H7 (cell line): ENCODE data around the gene LAMTOR3. TPM values are rescaled to one million over a fixed set of nuclear protein-coding genes. Genes with fewer than 3 reads are reported as not detected.

ENCODE experiments used
- DNase-seq: peaks from one replicate; pipeline ENCODE4 v3.0.0; 2012
- H3K27me3 ChIP-seq: 2 replicates; pipeline ENCODE4 v1.6.0; 2011; ENCODE audit warnings: mild to moderate bottlenecking, low read length; ENCODE audit not compliant: control insufficient read depth, insufficient read depth
- H3K36me3 ChIP-seq: replicated peaks from 2 replicates; pipeline ENCODE4 v1.5.1; 2011; ENCODE audit warnings: low read length; ENCODE audit not compliant: control insufficient read depth, insufficient read depth
- H3K4me3 ChIP-seq: 2 replicates; pipeline ENCODE4 v1.5.1; 2011; ENCODE audit warnings: low read depth, mild to moderate bottlenecking, control low read depth, low read length, moderate library complexity; ENCODE audit not compliant: insufficient read depth
- total RNA-seq: library from RNA; depleted of rRNA; stranded (reverse); fragments of >200 nt; shearing (Covaris generic); gene quantifications from 2 replicates; pipeline ENCODE4 v1.2.3, GENCODE V29; 2014; rRNA removed

LAMTOR3 gene, protein sequence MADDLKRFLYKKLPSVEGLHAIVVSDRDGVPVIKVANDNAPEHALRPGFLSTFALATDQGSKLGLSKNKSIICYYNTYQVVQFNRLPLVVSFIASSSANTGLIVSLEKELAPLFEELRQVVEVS
- total RNA-seq: 32.2 and 32.9 TPM in 2 replicates

- Histone ChIP-seq H3K36me3 (no peaks in the 10 kb centered on the region), H3K4me3 (peak within 1 kb of the TSS; percentile 66), H3K27me3 (no peaks in the 10 kb centered on the region)
- DNase-seq: peak; percentile 91
These were observed at the start of gene LAMTOR3 for GRCh38 chr4:99894161-99894997. LAMTOR3 (minus strand) TSS chr4:99894427; CDS start chr4:99893963, 464 bp downstream.

DNA sequence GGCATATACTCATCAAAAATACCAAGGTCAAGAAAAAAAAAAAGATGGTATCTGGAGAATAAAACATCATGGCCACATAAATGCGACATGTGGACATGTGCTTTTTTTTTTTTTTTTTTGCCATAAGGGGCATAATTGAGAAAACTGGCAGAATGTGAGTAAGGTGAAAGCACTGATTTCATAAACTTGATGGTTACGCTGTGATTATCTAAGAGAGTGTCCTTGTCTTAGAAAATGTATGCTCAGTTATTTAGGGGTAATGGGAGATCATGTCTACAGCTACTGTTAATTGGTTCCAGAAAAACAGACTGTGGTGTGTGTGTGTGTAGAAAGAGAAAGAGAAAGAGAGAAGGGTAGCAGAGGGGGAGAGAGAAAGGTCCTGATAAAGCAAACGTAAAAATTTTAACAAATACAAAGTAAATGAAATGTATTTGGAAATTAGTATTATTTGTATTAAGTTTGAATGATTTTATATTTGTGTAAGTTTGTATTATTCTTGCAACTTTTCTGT, 44.1 kb upstream of the LAMTOR3 start:
- DNase-seq: no peak
- Histone ChIP-seq H3K4me3 (no peak overlapping the region), H3K27me3 (no peaks in the 10 kb centered on the region), H3K36me3 (no peaks in the 10 kb centered on the region; the same call in 1 of the 2 replicates)

- no peaks in the 10 kb centered on the region for H3K36me3 ChIP-seq
These were observed 40.7 kb upstream of the LAMTOR3 start for GRCh38 chr4:99934891-99935290.

DNA sequence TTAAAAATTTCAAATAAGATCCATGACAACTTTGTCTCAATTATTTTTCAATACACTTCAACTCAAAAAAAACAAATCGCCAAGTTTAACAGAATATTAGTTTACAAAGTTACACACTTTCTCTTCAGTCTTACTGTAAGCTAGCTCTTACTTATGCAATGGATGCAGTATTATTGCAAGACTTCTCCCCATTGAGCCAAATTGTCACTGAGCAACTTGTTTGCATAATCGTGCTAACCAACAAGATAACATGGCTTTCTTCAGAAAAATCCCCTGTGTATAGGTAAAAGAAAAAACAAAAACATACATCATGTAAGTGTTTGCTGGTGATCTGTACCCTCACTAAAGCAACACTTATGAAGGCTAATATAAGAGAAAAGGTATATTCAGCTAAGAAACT, 33.3 kb upstream of the LAMTOR3 start:
- DNase-seq: no peak
- no peaks in the 10 kb centered on the region for H3K36me3 ChIP-seq

More at GRCh38 chr4:99934891-99935290, 40.7 kb upstream of the LAMTOR3 start:
- H3K27me3 ChIP-seq: no peaks in the 10 kb centered on the region
- no peak for DNase-seq
- H3K4me3 ChIP-seq: no peak overlapping the region

DNA sequence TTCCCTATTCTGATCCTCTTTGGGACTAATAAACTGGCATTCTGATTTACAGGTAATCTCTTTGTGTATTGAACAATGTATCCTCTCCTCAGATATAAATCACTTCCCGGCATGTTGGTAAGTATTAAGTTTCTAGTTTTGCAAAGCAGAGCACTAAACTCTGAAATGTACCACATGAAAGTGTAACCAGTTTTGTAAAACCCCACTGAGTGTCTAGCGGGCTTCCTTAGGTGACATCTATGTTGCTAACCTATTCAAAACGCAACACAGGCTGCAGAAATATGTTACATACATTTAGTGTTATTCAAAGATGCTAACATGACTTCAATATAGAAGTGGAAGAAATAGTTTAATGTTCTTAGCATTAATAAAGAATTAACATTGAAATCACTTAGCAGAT, 26.9 kb upstream of the LAMTOR3 start:
- DNase-seq: no peak
- no peaks in the 10 kb centered on the region for H3K27me3 ChIP-seq
- H3K36me3 ChIP-seq: no peaks in the 10 kb centered on the region; the same call in 1 of the 2 replicates
- H3K4me3 ChIP-seq: no peak overlapping the region

More for the DNA sequence above, 33.3 kb upstream of the LAMTOR3 start:
- no peaks in the 10 kb centered on the region for H3K27me3 ChIP-seq
- H3K4me3 ChIP-seq: no peak overlapping the region

DNA sequence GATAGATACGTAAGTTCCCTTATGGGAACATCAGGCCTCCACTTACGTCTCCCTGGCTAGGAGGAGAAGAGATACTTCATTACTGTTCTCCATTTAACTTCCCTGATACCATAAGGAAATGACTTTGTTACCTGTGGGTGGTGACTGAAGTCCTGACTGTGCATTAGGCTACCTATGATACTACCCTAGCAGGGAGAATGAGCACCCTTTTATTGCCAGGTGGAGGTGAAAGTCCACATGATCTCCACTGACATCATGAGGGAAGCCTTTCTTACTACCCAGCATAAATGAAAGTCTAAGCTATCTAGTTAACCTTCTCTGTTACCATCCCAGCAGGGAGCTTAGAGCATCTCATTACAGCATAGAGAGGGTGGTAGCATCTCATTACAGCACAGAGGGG, 24.4 kb upstream of the LAMTOR3 start:
- H3K36me3 ChIP-seq: no peaks in the 10 kb centered on the region; the same call in 1 of the 2 replicates

GRCh38 chr4:99917575-99917974, 23.3 kb upstream of the LAMTOR3 start:
- no peaks in the 10 kb centered on the region for H3K27me3 ChIP-seq
- H3K36me3 ChIP-seq: no peaks in the 10 kb centered on the region; the same call in 1 of the 2 replicates
- DNase-seq: no peak
- H3K4me3 ChIP-seq: no peak overlapping the region

More for the DNA sequence above, 24.4 kb upstream of the LAMTOR3 start:
- H3K27me3 ChIP-seq: no peaks in the 10 kb centered on the region
- DNase-seq: no peak
- no peak overlapping the region for H3K4me3 ChIP-seq

DNA sequence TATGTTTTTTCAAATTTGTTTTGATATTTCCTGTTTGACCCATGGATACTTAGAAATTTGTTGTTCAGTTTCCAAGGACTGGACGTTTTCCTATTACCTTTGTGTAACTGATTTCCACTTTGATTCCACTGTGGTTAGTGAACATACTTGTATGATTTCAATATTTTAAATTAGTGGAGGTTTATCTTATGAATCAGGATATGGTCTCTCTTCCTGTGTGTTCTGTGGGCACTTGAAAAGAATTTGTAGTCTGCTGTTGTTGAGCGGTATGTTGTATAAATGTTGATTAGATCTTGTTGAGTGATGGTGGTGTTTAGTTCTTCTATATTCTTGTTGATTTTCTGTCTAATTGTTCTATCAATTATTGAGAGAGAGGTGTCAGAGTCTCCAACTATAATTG, 21.2 kb upstream of the LAMTOR3 start:
- no peaks in the 10 kb centered on the region; the same call in 1 of the 2 replicates for H3K36me3 ChIP-seq
- no peaks in the 10 kb centered on the region for H3K27me3 ChIP-seq
- no peak overlapping the region for H3K4me3 ChIP-seq
- DNase-seq: no peak

DNA sequence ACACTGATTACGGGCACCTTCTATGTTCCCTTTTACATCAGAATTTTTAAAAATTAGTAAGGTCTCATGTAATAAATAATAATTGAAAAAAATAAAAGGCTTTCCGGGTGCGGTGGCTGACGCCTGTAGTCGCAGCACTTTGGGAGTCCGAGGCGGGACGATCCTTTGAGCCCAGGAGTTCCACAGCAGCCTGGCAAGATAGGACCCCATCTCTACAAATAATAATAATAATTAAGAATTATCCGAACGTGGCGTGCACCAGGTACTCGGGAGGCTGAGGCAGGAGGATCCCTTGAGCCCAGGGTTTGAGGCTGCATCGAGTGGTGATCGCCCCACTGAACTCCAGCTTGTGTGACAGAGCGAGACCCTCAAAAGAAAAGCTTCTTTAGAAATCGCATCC, 771 bp upstream of the LAMTOR3 start:
- no peak for DNase-seq
- H3K36me3 ChIP-seq: no peaks in the 10 kb centered on the region
- H3K4me3 ChIP-seq: peak overlapping the region; percentile 31; the same call in 1 of the 2 replicates
- no peaks in the 10 kb centered on the region for H3K27me3 ChIP-seq

DNA sequence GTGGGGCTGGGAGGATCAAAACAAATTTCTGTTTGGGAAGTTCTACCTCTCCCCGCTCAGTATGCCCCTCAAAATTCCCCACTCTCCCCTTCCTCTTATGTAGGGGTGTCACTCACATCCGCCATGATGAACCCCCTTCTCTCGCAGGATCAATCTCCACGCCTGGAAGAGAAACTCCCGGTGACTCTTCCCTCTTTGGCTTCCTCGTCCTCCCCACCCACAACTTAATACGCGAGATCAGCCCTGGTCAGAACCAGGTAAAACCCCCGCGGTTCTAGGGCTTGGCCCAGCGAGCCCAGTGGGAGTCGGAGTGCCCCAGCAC, 427 bp downstream of the LAMTOR3 start:
- Histone ChIP-seq H3K27me3 (no peaks in the 10 kb centered on the region), H3K36me3 (no peaks in the 10 kb centered on the region), H3K4me3 (peak overlapping the region; percentile 66)
- no peak for DNase-seq

DNA sequence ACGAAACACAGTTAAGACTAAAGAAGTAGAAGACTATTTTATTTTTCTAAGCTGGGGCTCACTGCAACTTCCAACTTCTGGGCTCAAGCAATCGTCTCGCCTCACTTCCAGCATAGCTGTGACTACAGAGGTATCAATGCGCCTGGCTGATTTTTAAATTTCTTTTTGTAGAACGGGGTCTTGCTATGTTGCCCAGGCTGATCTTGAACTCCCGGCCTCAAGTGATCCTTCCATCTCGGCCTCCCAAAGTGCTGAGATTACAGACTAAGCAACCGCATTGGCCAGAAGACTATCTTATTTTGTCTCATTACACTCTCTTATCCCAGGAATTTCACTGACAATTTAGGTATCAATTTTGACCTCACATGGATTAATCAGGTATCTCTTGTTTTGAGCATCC, 1.2 kb downstream of the LAMTOR3 start:
- Histone ChIP-seq H3K27me3 (no peaks in the 10 kb centered on the region), H3K4me3 (no peak overlapping the region; the same call in 1 of the 2 replicates), H3K36me3 (no peaks in the 10 kb centered on the region)
- DNase-seq: no peak

GRCh38 chr4:99891351-99891750, 2.9 kb downstream of the LAMTOR3 start:
- no peak overlapping the region for H3K4me3 ChIP-seq
- no peak for DNase-seq
- H3K36me3 ChIP-seq: no peaks in the 10 kb centered on the region
- H3K27me3 ChIP-seq: no peaks in the 10 kb centered on the region

DNA sequence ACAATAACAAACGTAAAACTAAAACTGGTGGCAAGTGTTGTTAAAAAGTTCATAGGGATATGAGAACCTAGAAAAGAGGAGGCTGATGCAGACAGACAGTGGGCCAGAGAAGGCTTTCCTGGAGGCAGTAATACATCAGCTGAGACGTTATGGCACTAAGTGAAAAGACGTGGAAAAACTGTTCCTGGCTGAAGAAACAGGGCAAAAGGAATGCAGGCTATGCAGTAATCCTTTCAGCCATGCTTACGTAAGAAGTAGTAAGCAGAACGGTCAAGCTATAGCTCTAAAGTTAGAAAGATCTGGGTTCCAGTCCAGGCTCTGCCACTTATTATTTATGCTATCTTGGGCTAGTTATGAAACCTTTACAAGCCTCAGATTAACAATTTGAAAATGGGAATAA, 6.4 kb downstream of the LAMTOR3 start:
- Histone ChIP-seq H3K4me3 (no peak overlapping the region), H3K27me3 (no peaks in the 10 kb centered on the region), H3K36me3 (no peaks in the 10 kb centered on the region)
- no peak for DNase-seq

- Histone ChIP-seq H3K27me3 (no peaks in the 10 kb centered on the region), H3K36me3 (no peaks in the 10 kb centered on the region; the same call in 1 of the 2 replicates), H3K4me3 (no peak overlapping the region)
- no peak for DNase-seq
These were observed 8.1 kb downstream of the LAMTOR3 start for GRCh38 chr4:99886146-99886545.

DNA sequence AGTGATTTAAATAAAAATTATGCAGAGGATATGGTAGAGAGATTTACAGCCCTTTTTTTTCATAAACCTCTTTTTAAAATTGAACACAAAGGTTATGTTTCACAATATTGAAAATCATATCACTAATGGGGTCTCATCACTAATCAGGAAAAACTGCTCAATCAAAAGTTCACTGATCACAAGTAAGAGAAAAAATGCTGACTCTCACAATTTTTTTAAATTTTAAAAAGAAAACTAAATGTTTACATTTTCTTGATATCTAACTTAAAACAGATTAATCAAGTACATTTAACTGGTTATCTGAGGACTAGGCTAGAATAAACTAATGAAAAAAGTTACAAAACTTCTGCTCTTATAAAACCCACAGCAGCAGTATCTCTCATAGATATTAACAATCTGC, 8.5 kb downstream of the LAMTOR3 start:
- Histone ChIP-seq H3K4me3 (no peak overlapping the region), H3K36me3 (no peaks in the 10 kb centered on the region; the same call in 1 of the 2 replicates), H3K27me3 (no peaks in the 10 kb centered on the region)
- DNase-seq: no peak
